ENCODE data around the gene RAPGEF1.

Gene RAPGEF1

GRCh38 chr9:131580358-131580757 lies 159.5 kb downstream of the RAPGEF1 start:
- no peak for TF ChIP-seq FOXP2 (optimal IDR thresholded peaks at IDR 0.05; ENCODE audit: borderline replicate concordance, extremely low read depth, extremely low read length, insufficient read depth)
- TF ChIP-seq TAF1 (IDR thresholded peaks at IDR 0.05; ENCODE audit: borderline replicate concordance, insufficient read depth, low read length), result no peak
- no peak for TF ChIP-seq POLR2AphosphoS5 (IDR thresholded peaks at IDR 0.05; ENCODE audit: low read depth, low read length)

DNA sequence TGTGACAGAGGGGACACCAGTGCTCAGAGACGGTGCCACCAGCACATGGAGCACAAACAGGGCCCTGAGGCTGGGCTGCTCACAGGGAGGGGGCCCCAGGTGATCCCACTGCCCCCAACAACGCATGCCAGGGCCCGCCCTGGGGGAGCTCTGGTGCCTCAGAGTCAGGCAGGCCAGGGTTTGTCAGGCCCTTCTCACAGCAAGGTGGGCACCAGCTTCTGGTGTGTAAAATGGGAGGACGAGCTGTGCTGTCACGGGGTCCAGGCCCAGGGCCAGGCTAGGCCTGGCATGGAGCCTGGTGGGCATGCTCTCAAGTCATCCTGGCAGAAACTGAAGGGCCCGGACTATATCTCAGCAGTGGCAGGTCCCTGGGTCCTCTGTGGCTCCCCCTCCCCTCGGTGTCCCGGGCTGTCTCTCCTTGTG lies 160.1 kb downstream of the RAPGEF1 start:
- TF ChIP-seq FOXP2 (optimal IDR thresholded peaks at IDR 0.05; ENCODE audit: borderline replicate concordance, extremely low read depth, extremely low read length, insufficient read depth) (no peak), TAF1 (IDR thresholded peaks at IDR 0.05; ENCODE audit: borderline replicate concordance, insufficient read depth, low read length) (no peak), SIN3A (IDR thresholded peaks at IDR 0.05; ENCODE audit: borderline replicate concordance, insufficient read depth, low read length) (no peak), POLR2AphosphoS5 (IDR thresholded peaks at IDR 0.05; ENCODE audit: low read depth, low read length) (no peak)
- TF ChIP-seq, protein P1, sequence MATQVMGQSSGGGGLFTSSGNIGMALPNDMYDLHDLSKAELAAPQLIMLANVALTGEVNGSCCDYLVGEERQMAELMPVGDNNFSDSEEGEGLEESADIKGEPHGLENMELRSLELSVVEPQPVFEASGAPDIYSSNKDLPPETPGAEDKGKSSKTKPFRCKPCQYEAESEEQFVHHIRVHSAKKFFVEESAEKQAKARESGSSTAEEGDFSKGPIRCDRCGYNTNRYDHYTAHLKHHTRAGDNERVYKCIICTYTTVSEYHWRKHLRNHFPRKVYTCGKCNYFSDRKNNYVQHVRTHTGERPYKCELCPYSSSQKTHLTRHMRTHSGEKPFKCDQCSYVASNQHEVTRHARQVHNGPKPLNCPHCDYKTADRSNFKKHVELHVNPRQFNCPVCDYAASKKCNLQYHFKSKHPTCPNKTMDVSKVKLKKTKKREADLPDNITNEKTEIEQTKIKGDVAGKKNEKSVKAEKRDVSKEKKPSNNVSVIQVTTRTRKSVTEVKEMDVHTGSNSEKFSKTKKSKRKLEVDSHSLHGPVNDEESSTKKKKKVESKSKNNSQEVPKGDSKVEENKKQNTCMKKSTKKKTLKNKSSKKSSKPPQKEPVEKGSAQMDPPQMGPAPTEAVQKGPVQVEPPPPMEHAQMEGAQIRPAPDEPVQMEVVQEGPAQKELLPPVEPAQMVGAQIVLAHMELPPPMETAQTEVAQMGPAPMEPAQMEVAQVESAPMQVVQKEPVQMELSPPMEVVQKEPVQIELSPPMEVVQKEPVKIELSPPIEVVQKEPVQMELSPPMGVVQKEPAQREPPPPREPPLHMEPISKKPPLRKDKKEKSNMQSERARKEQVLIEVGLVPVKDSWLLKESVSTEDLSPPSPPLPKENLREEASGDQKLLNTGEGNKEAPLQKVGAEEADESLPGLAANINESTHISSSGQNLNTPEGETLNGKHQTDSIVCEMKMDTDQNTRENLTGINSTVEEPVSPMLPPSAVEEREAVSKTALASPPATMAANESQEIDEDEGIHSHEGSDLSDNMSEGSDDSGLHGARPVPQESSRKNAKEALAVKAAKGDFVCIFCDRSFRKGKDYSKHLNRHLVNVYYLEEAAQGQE (IDR thresholded peaks at IDR 0.05; ENCODE audit: insufficient read depth in 1 of 2, low read depth in 2 of 2, low read length in 2 of 2), result no peak

DNA sequence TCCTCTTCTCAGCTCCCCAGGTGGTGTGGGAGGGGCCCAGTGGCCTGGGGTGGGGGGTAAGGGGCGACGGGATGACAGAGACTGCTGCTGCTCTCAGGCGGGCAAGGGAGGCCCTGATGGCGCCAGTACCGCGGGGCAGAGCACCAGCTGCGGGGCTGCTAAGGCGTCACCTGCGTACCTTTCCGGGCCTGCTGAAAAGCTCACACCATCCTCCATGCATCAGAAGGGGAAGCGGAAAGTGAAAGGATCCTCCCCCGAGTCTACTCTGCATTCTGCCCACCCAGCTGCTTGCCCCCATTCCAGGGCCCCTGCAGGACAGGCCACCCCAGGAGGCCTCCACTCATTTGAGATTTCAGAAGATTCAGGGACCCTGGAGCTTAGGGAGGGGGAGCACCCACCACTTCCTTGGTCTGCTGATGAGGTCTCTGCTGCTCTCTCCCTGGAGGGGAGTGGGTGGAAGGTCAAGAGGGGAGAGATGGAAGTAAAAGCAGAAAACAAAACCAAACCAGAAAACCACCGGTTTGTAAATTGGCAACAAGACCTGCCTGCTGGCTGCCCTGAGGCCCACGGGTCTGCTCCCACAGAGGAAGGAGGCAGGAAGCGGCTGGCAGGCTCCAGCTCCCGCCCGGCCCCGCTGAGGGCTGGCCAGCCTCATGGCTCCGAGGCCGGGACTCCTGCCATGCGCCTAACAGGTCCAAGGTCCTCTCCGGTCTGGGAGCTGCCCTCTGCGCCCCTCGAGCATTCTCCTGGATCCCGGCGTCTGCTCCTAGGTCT lies 161.0 kb downstream of the RAPGEF1 start:
- TF ChIP-seq, protein P1 (IDR thresholded peaks at IDR 0.05; ENCODE audit: insufficient read depth in 1 of 2, low read depth in 2 of 2, low read length in 2 of 2), result no peak
- no peak for TF ChIP-seq POLR2AphosphoS5 (IDR thresholded peaks at IDR 0.05; ENCODE audit: low read depth, low read length)
- no peak for TF ChIP-seq TAF1 (IDR thresholded peaks at IDR 0.05; ENCODE audit: borderline replicate concordance, insufficient read depth, low read length)
- no peak for TF ChIP-seq SIN3A (IDR thresholded peaks at IDR 0.05; ENCODE audit: borderline replicate concordance, insufficient read depth, low read length)

GRCh38 chr9:131578021-131578420 lies 161.9 kb downstream of the RAPGEF1 start:
- no peak for TF ChIP-seq POLR2AphosphoS5 (IDR thresholded peaks at IDR 0.05; ENCODE audit: low read depth, low read length)
- TF ChIP-seq, protein P1 (IDR thresholded peaks at IDR 0.05; ENCODE audit: insufficient read depth in 1 of 2, low read depth in 2 of 2, low read length in 2 of 2), result no peak
- no peak for TF ChIP-seq FOXP2 (optimal IDR thresholded peaks at IDR 0.05; ENCODE audit: borderline replicate concordance, extremely low read depth, extremely low read length, insufficient read depth)
- TF ChIP-seq TAF1 (IDR thresholded peaks at IDR 0.05; ENCODE audit: borderline replicate concordance, insufficient read depth, low read length), result no peak
- no peak for TF ChIP-seq SIN3A (IDR thresholded peaks at IDR 0.05; ENCODE audit: borderline replicate concordance, insufficient read depth, low read length)

DNA sequence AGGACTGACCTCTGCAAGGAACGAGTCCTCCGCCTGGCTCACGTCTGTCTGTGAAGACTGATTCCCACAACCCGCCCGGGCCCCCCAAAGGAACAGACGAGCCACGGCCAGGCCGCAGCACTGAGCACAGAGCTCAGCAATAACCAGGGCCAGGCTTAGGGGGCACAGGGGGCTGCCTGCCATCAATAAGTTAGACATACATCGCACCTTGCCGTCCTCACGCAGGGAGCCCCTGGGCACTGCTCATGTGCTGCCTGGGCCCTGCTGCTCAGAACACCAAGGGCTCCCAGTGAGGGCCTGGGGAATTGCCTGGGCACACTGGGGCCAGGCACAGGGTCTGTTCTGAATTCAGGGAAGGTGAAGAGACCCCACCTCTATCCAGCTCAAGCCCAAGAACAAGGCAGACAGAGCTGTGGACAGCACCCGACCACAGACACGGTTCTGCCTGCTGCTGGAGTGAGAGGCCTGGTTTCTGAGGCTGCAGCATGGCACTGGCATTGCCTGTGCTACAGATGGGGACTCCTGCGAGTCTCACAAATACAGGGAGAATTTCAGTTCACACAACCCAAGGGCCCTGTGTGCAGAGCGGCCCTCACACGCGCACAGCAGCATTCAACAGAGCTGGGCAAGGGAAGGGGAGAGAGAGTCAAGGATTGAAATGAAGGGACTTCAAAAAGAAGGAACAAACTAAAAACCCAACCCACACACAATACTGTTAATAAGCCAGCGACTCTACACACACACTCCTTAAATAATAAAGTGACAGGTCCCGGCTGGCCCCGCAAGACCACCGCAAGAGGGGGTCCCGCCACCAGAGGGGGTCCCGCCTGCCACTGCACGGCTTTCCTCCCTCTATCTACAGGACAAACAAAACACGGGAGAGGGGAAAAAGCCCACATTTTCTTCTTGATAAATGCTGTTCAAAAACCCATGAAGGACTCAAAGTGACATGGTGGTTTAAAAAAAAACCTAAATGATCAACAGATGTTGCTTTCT lies 162.6 kb downstream of the RAPGEF1 start:
- no peak for TF ChIP-seq FOXP2 (optimal IDR thresholded peaks at IDR 0.05; ENCODE audit: borderline replicate concordance, extremely low read depth, extremely low read length, insufficient read depth)
- TF ChIP-seq SIN3A (IDR thresholded peaks at IDR 0.05; ENCODE audit: borderline replicate concordance, insufficient read depth, low read length), result no peak
- no peak for TF ChIP-seq POLR2AphosphoS5 (IDR thresholded peaks at IDR 0.05; ENCODE audit: low read depth, low read length)
- no peak for TF ChIP-seq TAF1 (IDR thresholded peaks at IDR 0.05; ENCODE audit: borderline replicate concordance, insufficient read depth, low read length)
- TF ChIP-seq, protein P1 (IDR thresholded peaks at IDR 0.05; ENCODE audit: insufficient read depth in 1 of 2, low read depth in 2 of 2, low read length in 2 of 2), result no peak
